Panc1 (cell line): ENCODE data around the gene LYSMD3. TPM values are rescaled to one million over a fixed set of nuclear protein-coding genes. Genes with fewer than 3 reads are reported as not detected.

Source experiments
- ATAC-seq: fragments of 200-7000 bp; cut with Tn5 transposase; 2 replicates; pipeline ENCODE4 v1.9.1; 2020; ENCODE audit warnings: mild to moderate bottlenecking, moderate library complexity
- BruUV-seq: library from RNA; stranded (reverse); fragments of 400-500 nt; replicated peaks from 2 replicates; lab custom pipeline; 2021; lab: Mats Ljungman, UMichigan
- CTCF ChIA-PET: fragments of 300-600 bp; sonication (Branson Sonifier 250); formaldehyde crosslinking; loops from one replicate; lab custom pipeline; 2022; ENCODE audit warnings: antibody characterized with exemption; lab: Charles Lee
- POLR2A ChIA-PET: fragments of 300-600 bp; sonication (Branson Sonifier 250); formaldehyde crosslinking; loops from one replicate; lab custom pipeline; 2022; ENCODE audit warnings: antibody characterized with exemption; lab: Charles Lee
- DNase-seq: peaks from one replicate; pipeline ENCODE4 v3.0.0-alpha.2; 2010; ENCODE audit warnings: low read depth, low spot score
- H3K27ac ChIP-seq: 2 replicates; pipeline ENCODE4 v1.5.1; 2011; ENCODE audit warnings: mild to moderate bottlenecking, low read length, inconsistent platforms
- H3K27me3 ChIP-seq: fragments of 200-500 bp; sonication (Bioruptor generic); 2 replicates; pipeline ENCODE4 v1.6.0; 2014; ENCODE audit warnings: low read length, inconsistent platforms; ENCODE audit not compliant: control insufficient read depth, insufficient read depth
- H3K36me3 ChIP-seq: fragments of 200-500 bp; sonication (Bioruptor generic); 2 replicates; pipeline ENCODE4 v1.5.1; 2014; ENCODE audit warnings: inconsistent platforms, mild to moderate bottlenecking, low read length, moderate library complexity; ENCODE audit not compliant: control insufficient read depth, insufficient read depth
- H3K4me1 ChIP-seq: 2 replicates; pipeline ENCODE4 v1.5.1; 2011; ENCODE audit warnings: inconsistent platforms, mild to moderate bottlenecking, low read length, moderate library complexity; ENCODE audit not compliant: control insufficient read depth, insufficient read depth
- H3K4me3 ChIP-seq, 2 experiments: 2 replicates each; pipeline ENCODE4 v1.5.1; 2011 to 2012; ENCODE audit warnings: low read depth in 2 of 2, low read length in 2 of 2, mild to moderate bottlenecking in 2 of 2, inconsistent platforms in 1 of 2, moderate library complexity in 1 of 2
- H3K9me3 ChIP-seq: fragments of 200-500 bp; sonication (Bioruptor generic); 2 replicates; pipeline ENCODE4 v1.5.1; 2014; ENCODE audit warnings: low read depth, mild to moderate bottlenecking, inconsistent platforms, low read length, moderate library complexity; ENCODE audit not compliant: control insufficient read depth, insufficient read depth
- CTCF ChIP-seq: fragments of 450-650 bp; IDR thresholded peaks from 2 replicates; pipeline ENCODE4 v1.5.1; 2017; ENCODE audit warnings: mild to moderate bottlenecking
- POLR2AphosphoS5 ChIP-seq: IDR thresholded peaks from 2 replicates; pipeline ENCODE4 v1.6.1; 2012; ENCODE audit warnings: mild to moderate bottlenecking, low read depth, low read length, moderate library complexity
- REST ChIP-seq, 2 experiments: IDR thresholded peaks; 2 replicates each; pipeline ENCODE4 v1.6.1; 2011 to 2012; ENCODE audit warnings: low read depth in 2 of 2, control low read depth in 1 of 2, low read length in 1 of 2, mild to moderate bottlenecking in 1 of 2, moderate library complexity in 1 of 2; ENCODE audit not compliant: insufficient read depth in 1 of 2
- SIN3A ChIP-seq: IDR thresholded peaks from 2 replicates; pipeline ENCODE4 v1.6.1; 2012; ENCODE audit warnings: low read depth, mild to moderate bottlenecking, low read length, moderate library complexity, borderline replicate concordance; ENCODE audit not compliant: insufficient read depth
- TCF7L2 ChIP-seq: IDR thresholded peaks from 2 replicates; pipeline ENCODE4 v1.6.1; 2011; ENCODE audit warnings: mild to moderate bottlenecking, low read depth, low read length, inconsistent platforms
- in situ Hi-C: cut with HindIII; loops from 2 replicates; pipeline ENCODE4 v1.10.0; 2016; ENCODE audit warnings: low sequenced_read_pairs, low pct_unique_long_range_greater_than_20kb
- intact Hi-C: fragments of 100-400 bp; cut with micrococcal nuclease; formaldehyde crosslinking; loops from one replicate; pipeline ENCODE4 v1.10.0; 2022; ENCODE audit not compliant: unreplicated experiment
- total RNA-seq: library from RNA; stranded (reverse); gene quantifications from one replicate; pipeline ENCODE4 v1.2.1, GENCODE V29; 2021; ENCODE audit not compliant: unreplicated experiment

LYSMD3 gene
- total RNA-seq, 1 experiment from 2014 or later = 16.0 TPM

GRCh38 chr5:90514520-90514919 lies 14.9 kb downstream of the LYSMD3 start:
- Histone ChIP-seq H3K36me3 (peaks cover 13% of the 10 kb centered on the region; the same call in 1 of the 2 replicates), H3K4me3 (no peak overlapping the region), H3K27ac (no peak overlapping the region), H3K4me1 (no peaks in the 10 kb centered on the region), H3K27me3 (no peaks in the 10 kb centered on the region), H3K9me3 (no peaks in the 10 kb centered on the region)
- DNase-seq (no peak), ATAC-seq (no peak)
- intact Hi-C loops = no loop called here
- ChIA-PET CTCF (interaction anchor here (0.6 kb wide), 1 partner anchor 16 kb away, joined by 5 read pairs; no protein-coding TSS in a partner anchor), POLR2A (no interaction called here)
- no peak for TF ChIP-seq SIN3A
- no peak for TF ChIP-seq POLR2AphosphoS5
- no peak for TF ChIP-seq REST (IDR thresholded peaks at IDR 0.05; ENCODE audit: insufficient read depth in 1 of 2, low read depth in 2 of 2, low read length in 1 of 2)
- TF ChIP-seq TCF7L2 = no peak
- no peak for TF ChIP-seq CTCF
- BruUV-seq = no TSS peak
- in situ Hi-C loops = no loop called here

GRCh38 chr5:90510438-90510837 lies 18.9 kb downstream of the LYSMD3 start:
- in situ Hi-C loops (no loop called here), intact Hi-C loops (no loop called here)
- Histone ChIP-seq H3K9me3 (no peaks in the 10 kb centered on the region), H3K36me3 (no peaks in the 10 kb centered on the region; the same call in 1 of the 2 replicates), H3K27me3 (no peaks in the 10 kb centered on the region), H3K4me1 (no peaks in the 10 kb centered on the region), H3K4me3 (no peak overlapping the region), H3K27ac (no peak overlapping the region)
- no peak for ATAC-seq
- ChIA-PET CTCF (no interaction called here), POLR2A (no interaction called here)
- BruUV-seq = no TSS peak
- TF ChIP-seq CTCF = no peak
- no peak for TF ChIP-seq REST (IDR thresholded peaks at IDR 0.05; ENCODE audit: insufficient read depth in 1 of 2, low read depth in 2 of 2, low read length in 1 of 2)
- TF ChIP-seq TCF7L2 = no peak
- no peak for TF ChIP-seq POLR2AphosphoS5
- TF ChIP-seq SIN3A = no peak
- DNase-seq = no peak
